GM12874 (cell line): ENCODE data around the gene ERLEC1.
A peak's percentile ranks its signal among the peaks of the same experiment; 100 is the strongest.

Source experiments
- TF ChIP-seq, protein P1 (sequence below): IDR thresholded peaks from 2 replicates; pipeline ENCODE4 v1.5.1; 2011; ENCODE audit warnings: low read depth, mild to moderate bottlenecking, control low read depth, low read length, moderate library complexity; ENCODE audit not compliant: insufficient read depth

ERLEC1 gene

DNA sequence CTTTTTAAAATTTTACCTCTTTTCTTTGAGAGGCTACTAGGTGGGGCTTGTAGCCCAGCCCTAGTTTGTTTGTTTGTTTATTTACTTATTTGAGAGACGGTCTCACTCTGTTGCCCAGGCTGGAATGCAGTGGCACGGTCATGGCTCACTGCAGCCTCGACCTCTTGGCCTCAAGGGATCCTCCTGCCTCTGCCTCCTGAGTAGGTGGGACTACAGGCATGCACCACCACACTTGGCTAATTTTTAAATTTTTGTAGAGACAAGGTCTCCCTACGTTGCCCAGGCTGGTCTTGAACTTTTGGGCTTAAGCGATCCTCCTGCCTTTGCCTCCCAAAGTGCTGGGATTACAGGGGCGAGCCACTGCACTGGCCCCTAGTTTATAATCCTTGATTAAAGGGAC lies 35.0 kb downstream of the ERLEC1 start:
- TF ChIP-seq, protein P1, sequence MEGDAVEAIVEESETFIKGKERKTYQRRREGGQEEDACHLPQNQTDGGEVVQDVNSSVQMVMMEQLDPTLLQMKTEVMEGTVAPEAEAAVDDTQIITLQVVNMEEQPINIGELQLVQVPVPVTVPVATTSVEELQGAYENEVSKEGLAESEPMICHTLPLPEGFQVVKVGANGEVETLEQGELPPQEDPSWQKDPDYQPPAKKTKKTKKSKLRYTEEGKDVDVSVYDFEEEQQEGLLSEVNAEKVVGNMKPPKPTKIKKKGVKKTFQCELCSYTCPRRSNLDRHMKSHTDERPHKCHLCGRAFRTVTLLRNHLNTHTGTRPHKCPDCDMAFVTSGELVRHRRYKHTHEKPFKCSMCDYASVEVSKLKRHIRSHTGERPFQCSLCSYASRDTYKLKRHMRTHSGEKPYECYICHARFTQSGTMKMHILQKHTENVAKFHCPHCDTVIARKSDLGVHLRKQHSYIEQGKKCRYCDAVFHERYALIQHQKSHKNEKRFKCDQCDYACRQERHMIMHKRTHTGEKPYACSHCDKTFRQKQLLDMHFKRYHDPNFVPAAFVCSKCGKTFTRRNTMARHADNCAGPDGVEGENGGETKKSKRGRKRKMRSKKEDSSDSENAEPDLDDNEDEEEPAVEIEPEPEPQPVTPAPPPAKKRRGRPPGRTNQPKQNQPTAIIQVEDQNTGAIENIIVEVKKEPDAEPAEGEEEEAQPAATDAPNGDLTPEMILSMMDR, result no peak

DNA sequence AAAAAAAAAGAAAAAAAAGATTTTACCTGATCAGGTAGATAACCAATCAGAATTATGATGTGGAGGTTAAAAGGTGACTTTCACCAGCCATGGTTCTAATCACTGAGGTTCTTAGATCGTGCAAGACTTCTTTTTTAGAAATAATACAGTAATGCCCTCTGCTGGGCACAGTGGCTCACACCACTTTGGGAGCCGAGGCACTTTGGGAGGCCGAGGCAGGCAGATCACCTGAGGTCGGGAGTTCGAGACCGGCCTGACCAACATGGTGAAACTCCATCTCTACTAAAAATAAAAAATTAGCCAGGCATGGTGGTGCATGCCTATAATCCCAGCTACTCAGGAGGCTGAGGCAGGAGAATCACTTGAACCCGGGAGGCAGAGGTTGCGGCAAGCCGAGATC lies 36.8 kb downstream of the ERLEC1 start:
- TF ChIP-seq, protein P1, result 0 out of 2 replicates have a peak, but pooled peaks have one; percentile 6

DNA sequence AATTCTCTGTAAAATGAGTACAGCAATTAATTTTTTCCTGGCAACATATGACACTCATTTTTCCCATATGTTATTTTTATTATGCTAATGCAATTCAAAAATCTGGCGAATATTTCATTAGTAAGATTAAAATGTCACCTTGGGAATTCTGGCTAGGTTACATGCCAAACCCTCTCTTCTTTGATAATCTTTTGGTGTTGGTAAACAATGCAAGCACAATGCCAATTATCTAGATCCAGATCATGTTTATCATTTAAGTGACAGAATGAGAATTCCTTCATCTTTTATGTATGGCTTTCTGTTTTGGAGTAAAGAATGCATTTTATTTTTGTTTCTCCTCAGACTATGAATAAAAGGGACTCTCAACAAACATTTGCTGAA lies 39.2 kb downstream of the ERLEC1 start:
- TF ChIP-seq, protein P1, result no peak

GRCh38 chr2:53826587-53827397 lies 39.9 kb downstream of the ERLEC1 start:
- TF ChIP-seq, protein P1, result no peak

- TF ChIP-seq, protein P1, result no peak
Measured at GRCh38 chr2:53827398-53828175, 40.7 kb downstream of the ERLEC1 start.

DNA sequence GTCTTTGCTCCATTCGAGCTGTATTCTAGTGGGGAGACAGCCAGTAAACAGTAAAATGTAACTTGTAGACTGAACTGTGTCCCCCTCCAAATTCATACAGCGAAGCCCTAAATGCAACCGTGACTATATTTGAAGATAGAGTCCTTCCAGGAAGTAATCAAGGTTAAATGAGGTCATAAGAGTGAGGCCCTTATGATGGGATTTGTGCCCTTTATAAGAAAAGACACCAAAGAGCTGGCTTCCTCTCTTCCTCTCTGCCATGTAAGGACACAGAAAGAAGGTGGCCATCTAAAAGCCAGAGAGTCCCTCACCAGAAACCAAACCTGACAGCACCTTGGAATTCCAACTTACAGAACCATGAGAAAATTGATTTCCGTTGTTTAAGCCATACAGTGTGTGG lies 41.5 kb downstream of the ERLEC1 start:
- TF ChIP-seq, protein P1, result no peak

- TF ChIP-seq, protein P1, result no peak
Measured at GRCh38 chr2:53829273-53829979, 42.6 kb downstream of the ERLEC1 start.
